Chondrocyte (in vitro differentiated cells): ENCODE data around the gene JPH2. TPM values are rescaled to one million over a fixed set of nuclear protein-coding genes. Genes with fewer than 3 reads are reported as not detected.
A peak's percentile ranks its signal among the peaks of the same experiment; 100 is the strongest.

Source experiments
- DNase-seq: peaks from one replicate; pipeline ENCODE4 v3.0.0; 2021; ENCODE audit warnings: mixed read lengths, low spot score
- H3K27ac Mint-ChIP-seq: one replicate; pipeline ENCODE4 v1.8.0; 2021; ENCODE audit warnings: mild to moderate bottlenecking, moderate library complexity, mixed read lengths; ENCODE audit not compliant: unreplicated experiment
- H3K27me3 Mint-ChIP-seq: 2 replicates; pipeline ENCODE4 v1.8.0; 2021; ENCODE audit warnings: low read depth, mixed read lengths
- H3K36me3 Mint-ChIP-seq: 2 replicates; pipeline ENCODE4 v1.8.0; 2021; ENCODE audit warnings: low read depth, mixed read lengths
- H3K4me1 Mint-ChIP-seq: 2 replicates; pipeline ENCODE4 v1.8.0; 2021; ENCODE audit warnings: low read depth, mild to moderate bottlenecking, mixed read lengths
- H3K4me3 Mint-ChIP-seq: one replicate; pipeline ENCODE4 v1.8.0; 2021; ENCODE audit warnings: mild to moderate bottlenecking, moderate library complexity, mixed read lengths; ENCODE audit not compliant: unreplicated experiment
- H3K9me3 Mint-ChIP-seq: 2 replicates; pipeline ENCODE4 v1.8.0; 2021; ENCODE audit warnings: low read depth, mixed read lengths
- CTCF ChIP-seq: fragments of 200-600 bp; sonication (generic); IDR thresholded peaks from 2 replicates; pipeline ENCODE4 v1.5.0; 2021; ENCODE audit warnings: antibody characterized with exemption, mild to moderate bottlenecking, moderate library complexity
- total RNA-seq: library from RNA; stranded (reverse); gene quantifications from 3 replicates; pipeline ENCODE4 v1.2.1, GENCODE V29; 2021

The JPH2 gene
- total RNA-seq, 1 donor from 2014 or later = 75.9 TPM

- peaks cover 55% of the 10 kb centered on the region for H3K4me1 Mint-ChIP-seq
- H3K4me3 Mint-ChIP-seq = no peak overlapping the region
- DNase-seq = no peak
- peaks cover 25% of the 10 kb centered on the region for H3K36me3 Mint-ChIP-seq
- no peaks in the 10 kb centered on the region for H3K9me3 Mint-ChIP-seq
- no peak overlapping the region for H3K27ac Mint-ChIP-seq
- peak; percentile 54 for TF ChIP-seq CTCF
- no peaks in the 10 kb centered on the region for H3K27me3 Mint-ChIP-seq
These were observed 77.0 kb downstream of the JPH2 start for GRCh38 chr20:44109951-44110361.

- no peak overlapping the region for H3K4me3 Mint-ChIP-seq
- peaks cover 33% of the 10 kb centered on the region for H3K4me1 Mint-ChIP-seq
- no peak overlapping the region for H3K27ac Mint-ChIP-seq
- H3K36me3 Mint-ChIP-seq = peaks cover 21% of the 10 kb centered on the region
- peaks cover 12% of the 10 kb centered on the region for H3K9me3 Mint-ChIP-seq
- no peaks in the 10 kb centered on the region for H3K27me3 Mint-ChIP-seq
- TF ChIP-seq CTCF = no peak
- DNase-seq = no peak
These were observed 80.4 kb downstream of the JPH2 start for GRCh38 chr20:44106615-44107014.

- no peak for DNase-seq
- H3K4me1 Mint-ChIP-seq = peaks cover 31% of the 10 kb centered on the region
- H3K27me3 Mint-ChIP-seq = no peaks in the 10 kb centered on the region
- peaks cover 12% of the 10 kb centered on the region for H3K9me3 Mint-ChIP-seq
- no peak for TF ChIP-seq CTCF
- H3K4me3 Mint-ChIP-seq = no peak overlapping the region
- peaks cover 16% of the 10 kb centered on the region for H3K36me3 Mint-ChIP-seq
- peak overlapping the region; percentile 19 for H3K27ac Mint-ChIP-seq
These were observed 82.0 kb downstream of the JPH2 start for GRCh38 chr20:44104798-44105517.

- H3K27ac Mint-ChIP-seq = no peak overlapping the region
- H3K27me3 Mint-ChIP-seq = no peaks in the 10 kb centered on the region
- H3K4me3 Mint-ChIP-seq = no peak overlapping the region
- H3K9me3 Mint-ChIP-seq = peaks cover 12% of the 10 kb centered on the region
- H3K36me3 Mint-ChIP-seq = peaks cover 4% of the 10 kb centered on the region
- H3K4me1 Mint-ChIP-seq = peaks cover 29% of the 10 kb centered on the region
- TF ChIP-seq CTCF = no peak
- no peak for DNase-seq
These were observed 84.4 kb downstream of the JPH2 start for GRCh38 chr20:44102582-44102981.

- H3K9me3 Mint-ChIP-seq = peaks cover 12% of the 10 kb centered on the region
- no peak overlapping the region for H3K4me3 Mint-ChIP-seq
- H3K36me3 Mint-ChIP-seq = peaks cover 4% of the 10 kb centered on the region
- H3K27ac Mint-ChIP-seq = no peak overlapping the region
- H3K4me1 Mint-ChIP-seq = peaks cover 2% of the 10 kb centered on the region
- DNase-seq = no peak
- TF ChIP-seq CTCF = no peak
- no peaks in the 10 kb centered on the region for H3K27me3 Mint-ChIP-seq
These were observed 87.2 kb downstream of the JPH2 start for GRCh38 chr20:44099832-44100231.
